Measurements from ENCODE around the gene NTF3.

NTF3 gene

DNA sequence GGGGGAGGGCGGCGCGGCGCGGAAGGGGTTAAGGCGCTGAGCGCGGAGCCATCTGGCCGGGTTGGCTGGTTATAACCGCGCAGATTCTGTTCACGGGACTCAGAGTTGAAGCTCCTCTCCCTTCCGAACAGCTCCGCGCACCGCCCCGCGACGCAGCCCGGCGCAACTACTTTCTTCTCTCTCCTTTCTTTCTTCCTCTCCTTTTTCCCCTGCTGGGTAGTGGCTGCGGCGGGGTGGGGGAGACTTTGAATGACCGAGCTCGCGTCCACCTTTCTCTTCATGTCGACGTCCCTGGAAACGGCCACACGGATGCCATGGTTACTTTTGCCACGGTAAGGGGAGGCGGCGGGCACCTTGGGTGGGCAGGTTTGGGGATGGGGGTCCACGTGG lies at the start of gene NTF3:
Gene NTF3 (plus strand): TSS at position 98 of the 390 bp plus-strand sequence. CDS start 217 bp downstream, at position 315.
- FAIRE-seq: no peak

GRCh38 chr12:5384015-5384414 lies 47.9 kb upstream of the NTF3 start:
- no peak for FAIRE-seq

DNA sequence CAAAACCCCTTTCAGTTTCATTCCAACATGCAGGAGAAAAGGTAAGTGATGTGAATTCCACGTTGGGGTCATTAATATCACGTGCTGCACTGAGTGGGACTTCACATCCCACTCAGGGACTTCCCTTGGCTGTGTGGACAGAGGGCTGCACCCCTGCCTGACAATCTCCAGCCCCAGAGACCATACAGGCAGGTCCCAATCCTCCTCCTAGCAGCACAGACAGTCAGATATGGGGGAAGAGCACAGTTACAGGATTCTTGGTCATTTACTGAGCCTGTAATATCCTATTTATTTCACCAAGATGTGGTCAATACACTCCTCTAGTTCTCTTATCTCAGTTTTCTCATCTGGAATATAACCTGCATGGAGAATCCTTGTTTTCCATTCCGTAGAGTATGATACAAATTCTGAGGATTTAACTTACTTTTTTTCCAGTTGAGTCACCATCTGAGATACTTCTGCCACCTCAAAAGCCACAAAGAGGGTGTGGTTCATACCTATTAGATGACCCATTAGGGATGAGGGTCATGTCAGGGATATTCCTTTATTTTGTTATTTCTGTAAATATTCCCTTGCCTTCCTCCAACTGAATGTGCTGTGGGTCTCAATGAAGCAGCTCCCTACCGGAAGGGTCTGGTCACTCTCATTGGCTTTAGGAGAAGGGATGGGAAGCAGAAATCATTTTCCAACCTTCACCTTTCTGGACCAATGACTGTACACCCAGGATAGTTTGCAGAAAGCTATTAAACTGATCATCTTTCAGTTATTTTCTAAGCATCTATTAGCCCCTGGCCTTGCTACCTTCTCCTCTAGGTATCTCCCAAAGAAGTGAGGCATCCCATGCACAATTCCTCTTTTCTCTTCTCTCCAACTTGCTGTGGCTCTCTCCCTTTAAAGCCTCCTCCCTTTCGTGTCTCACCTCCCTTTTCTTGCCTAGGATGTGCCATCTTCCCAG lies 43.0 kb upstream of the NTF3 start:
- no peak for FAIRE-seq

DNA sequence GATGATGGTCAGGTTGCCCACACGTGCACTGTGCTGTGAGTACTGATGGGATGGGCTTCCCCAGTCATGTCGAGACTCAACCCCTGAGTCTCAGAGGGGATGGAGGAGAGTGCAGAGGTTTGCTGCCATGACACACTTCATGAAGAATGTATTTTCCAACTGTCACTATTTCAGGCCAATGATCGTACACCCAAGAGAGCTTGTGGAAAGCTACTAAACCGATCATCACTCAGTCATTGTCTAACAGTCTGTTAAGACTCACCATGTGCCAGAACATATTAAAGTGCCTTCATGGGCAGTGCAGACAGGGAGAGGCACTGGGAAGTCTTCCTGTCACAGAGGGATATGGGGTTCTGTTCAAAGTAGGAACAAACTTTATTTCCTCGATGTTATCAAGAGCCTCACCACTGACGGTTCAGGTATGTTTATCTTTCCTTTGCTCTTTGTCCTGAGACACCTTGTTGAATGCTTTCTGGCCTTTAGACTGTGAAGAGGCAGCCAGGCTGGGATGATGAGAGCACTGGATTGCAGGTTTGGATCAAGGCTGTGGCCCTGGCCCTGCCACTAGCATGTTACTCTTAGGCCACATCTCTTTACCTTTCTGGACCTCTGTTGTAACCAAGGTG lies 41.6 kb upstream of the NTF3 start:
- no peak for FAIRE-seq

DNA sequence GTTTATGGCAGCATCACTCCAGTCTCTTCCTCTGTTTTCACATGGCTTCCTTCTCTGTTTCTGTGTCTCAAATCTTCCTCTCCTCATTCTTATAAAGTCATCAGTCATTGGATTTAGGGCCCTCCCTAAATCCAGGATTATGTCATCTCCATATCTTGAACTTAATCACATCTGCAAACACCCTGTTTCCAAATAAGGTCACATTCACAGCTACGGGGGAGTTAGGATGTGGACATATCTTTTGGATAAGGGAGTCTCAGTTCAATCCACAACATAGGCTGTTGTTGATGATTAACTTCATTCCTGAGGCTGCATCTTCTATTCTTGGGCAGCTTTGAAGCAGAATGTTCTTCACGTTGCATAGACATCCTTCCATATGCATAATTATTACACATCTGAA lies 40.3 kb upstream of the NTF3 start:
- no peak for FAIRE-seq

DNA sequence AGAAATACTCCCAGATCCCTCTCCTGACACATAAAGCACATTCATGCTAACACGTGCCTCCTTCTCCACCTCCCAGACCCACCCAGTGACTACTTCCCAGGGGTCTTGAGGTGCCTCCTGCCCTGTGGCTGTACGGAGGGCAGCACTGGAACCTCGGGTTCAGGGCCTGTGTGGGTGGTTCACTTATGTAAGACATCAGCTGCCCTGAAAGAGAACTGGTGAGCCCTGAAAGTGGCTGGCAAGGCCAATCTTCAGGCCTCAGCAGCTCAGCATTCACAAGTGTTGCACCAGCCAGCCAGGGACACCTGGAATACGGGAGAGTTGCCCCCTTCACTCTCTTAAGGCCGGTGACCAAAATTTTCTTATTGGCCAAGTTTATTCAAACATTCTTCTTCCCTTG lies 38.9 kb upstream of the NTF3 start:
- no peak for FAIRE-seq

- FAIRE-seq: no peak
These were observed 36.3 kb upstream of the NTF3 start for GRCh38 chr12:5395443-5396271.

GRCh38 chr12:5396541-5396940 lies 35.4 kb upstream of the NTF3 start:
- no peak for FAIRE-seq

GRCh38 chr12:5399266-5399665 lies 32.6 kb upstream of the NTF3 start:
- FAIRE-seq: no peak

- no peak for FAIRE-seq
These were observed 29.6 kb upstream of the NTF3 start for GRCh38 chr12:5402009-5402935.

DNA sequence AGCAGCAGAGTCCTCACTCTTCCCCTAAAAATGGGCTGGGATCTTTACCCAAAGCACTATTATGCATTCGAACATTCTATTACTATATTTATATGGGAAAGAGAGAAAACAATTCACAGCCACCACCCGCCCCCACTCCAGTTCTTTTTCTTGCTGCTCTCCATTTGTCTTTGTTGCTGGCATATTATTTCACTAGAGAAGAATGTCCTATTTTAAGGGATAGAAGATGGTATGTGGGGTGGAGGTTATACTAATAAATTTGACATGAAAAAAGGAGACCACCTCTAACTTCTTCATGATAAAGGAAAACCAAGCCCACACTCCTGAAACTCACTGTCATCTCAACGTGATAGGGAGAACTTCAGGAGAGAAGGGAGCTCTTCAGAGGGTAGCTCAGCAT lies 28.5 kb upstream of the NTF3 start:
- no peak for FAIRE-seq

GRCh38 chr12:5407034-5407856 lies 24.7 kb upstream of the NTF3 start:
- no peak for FAIRE-seq

GRCh38 chr12:5409619-5410018 lies 22.3 kb upstream of the NTF3 start:
- no peak for FAIRE-seq

DNA sequence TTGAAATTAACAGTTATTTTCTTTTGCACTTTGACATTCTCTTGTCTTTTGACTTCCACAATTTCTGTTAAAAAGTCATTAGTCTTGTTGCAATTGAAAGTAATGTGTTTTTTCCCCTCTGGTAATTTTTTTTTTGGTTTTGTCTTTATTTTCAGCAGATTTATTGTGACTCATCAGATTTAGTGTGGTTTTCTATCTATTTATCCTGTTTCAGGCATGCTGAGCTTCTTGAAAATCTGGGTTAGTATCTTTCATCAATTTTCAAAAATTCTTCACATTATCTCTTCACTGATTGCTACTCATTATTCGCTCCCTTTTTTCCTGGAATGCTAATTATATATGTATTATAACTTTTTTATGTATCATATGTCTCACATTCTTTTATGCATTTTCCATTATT lies 15.3 kb upstream of the NTF3 start:
- no peak for FAIRE-seq

DNA sequence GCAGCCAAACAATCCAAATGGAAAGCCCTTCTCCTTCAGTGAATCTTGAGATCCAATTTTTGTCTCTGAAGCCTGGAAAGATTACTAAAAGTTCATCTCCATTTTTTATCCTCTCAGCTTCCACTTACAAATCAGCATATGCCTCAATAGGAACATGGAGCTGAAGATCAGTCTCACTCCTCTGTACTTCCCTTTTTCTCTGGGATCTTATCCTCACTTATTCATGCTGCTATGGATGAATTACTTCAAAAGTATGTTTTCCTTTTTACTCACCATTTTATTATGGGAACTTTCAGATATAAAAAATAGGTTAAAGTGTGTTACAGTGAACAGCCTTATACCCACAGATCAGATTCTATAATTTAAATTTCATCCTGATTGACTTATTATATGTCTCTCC lies 14.4 kb upstream of the NTF3 start:
- no peak for FAIRE-seq

DNA sequence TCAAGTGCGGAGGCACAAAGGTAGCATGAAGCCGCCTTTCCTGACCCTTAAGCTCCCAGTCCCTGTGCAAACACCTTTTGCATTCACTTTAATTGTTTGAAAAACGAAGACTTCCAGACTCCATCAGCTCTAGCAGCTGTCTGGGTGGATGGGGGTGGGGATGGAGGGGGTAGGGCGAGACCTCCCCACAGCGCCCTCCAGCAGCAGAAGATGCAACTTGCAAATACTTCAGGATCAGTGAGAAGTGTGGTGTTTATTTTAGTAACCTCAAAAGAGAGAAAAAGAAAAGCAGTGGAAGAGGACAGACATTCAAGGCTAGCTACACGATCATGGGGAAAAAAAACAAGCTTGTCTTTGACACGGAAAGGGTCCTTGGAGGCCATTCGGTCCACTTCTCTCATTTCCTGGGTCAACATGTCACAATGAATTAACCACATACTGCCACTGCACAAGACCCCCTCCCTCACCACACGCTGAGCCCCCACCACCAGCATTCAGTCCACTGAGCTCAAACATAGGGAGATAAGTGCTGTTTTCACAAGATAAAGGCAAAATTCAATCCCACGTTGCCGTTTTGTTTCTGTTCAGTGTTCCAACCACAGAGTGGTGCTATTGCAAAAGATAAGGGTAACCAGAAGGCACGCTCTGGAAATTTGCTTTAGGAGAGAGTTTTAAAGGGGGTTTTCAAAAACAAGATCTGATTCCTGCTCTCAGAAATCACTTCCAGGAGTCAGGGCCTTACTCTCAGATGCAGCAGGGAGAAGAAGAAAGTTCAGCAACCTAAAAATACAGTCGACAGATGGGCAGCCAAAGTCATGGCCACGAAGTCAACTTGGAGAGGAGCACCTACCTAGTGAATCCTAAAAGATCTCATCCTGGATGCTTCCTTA lies 3.3 kb upstream of the NTF3 start:
- no peak for FAIRE-seq

DNA sequence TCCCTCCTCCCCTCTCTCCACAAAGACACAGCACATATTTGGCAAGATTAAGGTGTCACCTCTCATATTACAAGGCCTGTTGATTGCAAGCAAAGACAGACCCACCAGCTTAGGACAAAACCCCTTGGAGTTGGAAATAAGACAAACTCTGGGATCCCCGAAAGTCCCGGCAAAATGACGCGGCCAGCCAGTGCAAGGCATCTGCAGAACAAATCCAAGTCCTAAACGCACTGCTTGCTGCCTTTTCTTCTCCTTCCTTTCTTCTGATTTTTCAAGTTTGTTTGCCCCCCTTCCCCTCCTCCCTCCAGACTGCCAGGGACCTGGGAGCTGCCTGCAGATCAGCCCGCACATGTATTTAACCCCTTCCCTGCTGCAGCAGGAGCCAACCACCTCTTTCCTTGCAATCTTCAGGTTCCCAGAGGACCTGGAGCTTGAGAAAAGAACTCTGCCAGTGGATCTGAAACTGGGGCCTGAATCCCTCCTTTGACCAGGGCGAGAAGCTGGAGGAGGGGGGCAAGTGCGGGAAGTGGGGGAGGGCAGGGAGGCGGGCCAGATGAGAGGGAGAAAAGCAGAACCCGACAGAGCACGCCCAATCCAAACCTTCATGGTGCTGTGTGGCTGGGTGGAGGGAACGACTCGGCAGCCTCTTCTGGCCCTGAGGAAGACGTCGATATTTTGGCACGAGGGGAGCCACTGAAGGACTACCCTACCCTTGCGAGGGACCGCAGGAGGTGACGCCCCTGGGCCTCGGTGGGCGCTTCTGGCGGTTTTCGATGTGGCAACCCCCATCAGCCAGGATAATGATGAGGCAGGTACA lies 2.0 kb upstream of the NTF3 start:
- no peak for FAIRE-seq

GRCh38 chr12:5430641-5431603 lies 986 bp upstream of the NTF3 start:
- FAIRE-seq: no peak

All from A204.1 (cell line).